Cortex of kidney (tissue), 1 donor: ENCODE data around the gene OGA.

ENCODE experiments used
- DNase-seq: peaks from one replicate; lab custom pipeline; 2025; lab: John Stamatoyannopoulos, UW

OGA gene

DNA sequence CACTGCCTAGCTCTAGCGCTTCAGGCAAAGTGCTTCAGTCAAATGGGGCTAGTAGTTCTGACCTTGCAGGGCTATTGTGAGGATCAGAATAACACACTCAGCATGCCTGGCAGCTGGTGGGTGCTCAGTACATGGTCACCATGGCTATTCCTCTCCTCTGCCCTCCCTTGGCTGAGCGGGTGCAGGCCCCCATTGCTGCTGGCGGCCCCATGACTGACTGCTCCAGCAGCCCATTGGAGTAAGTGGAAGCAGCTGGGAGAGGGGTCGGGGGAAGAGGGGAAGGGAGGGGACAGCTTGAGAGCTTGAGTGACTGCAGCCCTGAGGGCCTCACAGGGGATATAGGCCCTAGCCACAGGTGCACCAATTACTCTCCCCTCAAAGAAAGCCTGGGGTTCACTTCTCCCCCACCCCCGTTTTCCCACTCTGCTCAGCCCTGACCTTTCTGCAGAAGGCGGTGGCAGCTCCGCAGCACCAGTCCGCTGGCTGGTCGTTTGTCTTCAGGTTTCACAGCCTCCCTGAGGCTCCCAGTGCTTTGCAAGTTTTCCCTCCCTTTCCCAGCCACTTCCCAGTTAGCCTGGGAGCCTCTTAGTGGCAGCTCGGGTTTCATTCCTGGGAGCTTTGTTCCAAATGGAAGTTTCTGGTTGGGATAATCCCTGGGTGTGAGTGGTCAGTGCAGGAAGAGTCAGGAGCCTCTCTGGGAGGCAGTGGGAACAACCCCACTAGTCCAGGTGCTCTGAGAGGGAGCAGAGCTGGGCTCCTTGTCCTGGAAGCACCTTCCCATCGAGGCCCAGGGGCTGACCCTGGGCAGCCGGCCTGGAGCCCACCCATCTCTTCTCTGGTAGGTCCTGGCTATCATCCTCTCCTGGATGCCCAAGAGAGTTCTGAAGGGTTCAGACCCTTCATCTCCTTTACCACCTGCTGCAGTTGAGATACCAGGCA lies 58.7 kb downstream of the OGA start:
- no peak for DNase-seq

DNA sequence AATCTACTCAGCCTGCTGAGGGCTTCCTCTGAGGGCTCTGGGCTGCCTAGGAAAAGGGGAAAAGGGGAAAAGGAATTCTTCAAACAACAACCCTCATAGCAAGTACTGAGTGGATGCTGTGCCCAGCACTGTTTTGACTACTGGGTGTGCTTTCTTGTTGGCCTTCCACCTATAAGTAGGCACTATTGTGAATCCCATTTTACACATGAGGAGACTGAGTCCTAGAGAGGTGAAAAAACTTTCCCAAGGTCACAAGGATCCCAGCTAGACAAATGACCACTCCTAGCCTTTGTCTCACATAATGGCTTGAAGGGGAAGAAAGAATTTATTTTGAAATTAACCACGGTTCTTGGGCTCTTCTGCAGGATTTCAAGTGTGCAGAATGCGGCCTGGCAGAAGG lies 59.4 kb downstream of the OGA start:
- DNase-seq: no peak

DNA sequence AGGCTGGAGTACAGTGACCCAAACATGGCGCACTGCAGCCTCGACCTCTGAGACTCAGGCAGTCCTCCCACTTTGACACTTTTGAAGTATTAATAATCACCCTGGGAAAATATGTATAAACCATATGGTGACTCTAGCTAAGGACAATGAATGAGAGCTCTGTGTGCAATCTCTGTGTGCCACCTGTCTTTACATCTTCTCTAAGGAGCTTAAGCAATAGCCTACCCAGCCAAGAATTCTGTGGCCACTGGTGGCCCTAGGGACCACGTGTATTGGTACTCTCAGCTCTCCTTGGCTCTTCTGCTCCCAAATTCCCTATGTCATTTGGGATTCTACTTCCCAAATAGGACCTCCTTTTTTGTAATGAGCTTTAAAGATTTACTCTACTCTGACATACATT lies 66.0 kb downstream of the OGA start:
- DNase-seq: no peak

DNA sequence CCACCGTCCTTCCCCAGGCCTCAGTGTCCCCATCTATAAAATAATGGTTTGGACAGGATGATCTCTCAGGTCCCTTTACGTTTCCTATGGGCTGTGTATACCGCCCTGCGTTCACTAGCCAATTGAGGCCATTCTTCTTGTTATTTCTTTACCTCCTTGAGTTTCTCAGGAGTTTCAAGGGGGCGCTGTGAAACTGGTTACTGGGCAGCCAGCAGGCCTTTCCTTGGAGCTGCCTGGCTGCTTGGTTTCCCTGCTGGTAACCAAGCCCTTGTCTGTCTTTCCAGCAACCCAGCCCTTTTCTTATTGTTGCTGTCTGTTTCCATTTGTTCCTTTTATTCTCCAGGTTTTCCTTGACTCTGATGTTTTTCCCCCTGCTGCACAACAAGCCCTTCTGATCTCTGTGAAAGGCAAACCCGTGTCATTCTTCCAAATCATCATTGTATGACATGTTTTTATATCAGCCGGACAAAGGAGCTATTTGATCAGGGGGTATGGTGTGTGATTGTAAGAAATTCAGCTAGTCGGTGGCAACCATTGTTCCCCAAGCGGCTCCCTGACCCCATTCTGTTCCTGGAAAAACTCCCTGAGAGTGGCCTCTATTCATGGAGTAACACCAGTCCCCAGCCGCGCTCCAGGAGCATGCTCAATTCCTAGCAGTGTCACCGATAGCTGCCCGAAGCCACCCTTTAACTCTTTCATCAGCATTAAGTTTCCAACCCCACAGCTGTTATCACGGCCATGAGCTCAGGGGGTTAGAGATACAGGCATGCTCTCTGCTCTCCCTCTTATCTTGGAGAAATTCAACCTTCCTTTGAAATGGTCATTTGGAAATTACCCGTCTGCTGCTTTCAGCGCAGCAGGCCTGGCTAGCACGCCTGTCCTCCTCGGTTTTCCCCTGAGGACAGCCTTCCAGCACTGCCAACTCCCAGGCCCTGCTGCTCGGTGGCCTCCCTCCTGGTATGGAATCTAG lies 68.9 kb downstream of the OGA start:
- DNase-seq: no peak

DNA sequence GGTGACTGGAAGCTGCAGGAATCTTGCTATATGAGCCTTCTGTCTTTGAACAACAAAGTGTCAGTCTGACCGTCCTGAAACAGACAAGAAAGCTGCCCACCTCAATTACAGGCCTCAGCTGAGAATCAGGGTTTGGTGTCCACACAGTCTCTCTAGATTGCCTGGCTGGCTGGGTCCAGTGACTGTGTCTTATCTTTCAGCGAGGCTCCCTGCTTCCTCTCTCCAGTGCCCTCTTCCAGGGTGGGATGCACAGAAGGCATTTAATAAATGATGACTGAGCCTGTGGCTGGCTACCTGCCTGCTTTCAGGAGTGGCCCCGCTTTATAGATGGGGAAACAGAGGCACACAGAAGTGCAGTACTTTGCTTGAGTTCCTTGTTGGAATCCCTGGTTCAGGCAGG lies 69.7 kb downstream of the OGA start:
- DNase-seq: no peak

DNA sequence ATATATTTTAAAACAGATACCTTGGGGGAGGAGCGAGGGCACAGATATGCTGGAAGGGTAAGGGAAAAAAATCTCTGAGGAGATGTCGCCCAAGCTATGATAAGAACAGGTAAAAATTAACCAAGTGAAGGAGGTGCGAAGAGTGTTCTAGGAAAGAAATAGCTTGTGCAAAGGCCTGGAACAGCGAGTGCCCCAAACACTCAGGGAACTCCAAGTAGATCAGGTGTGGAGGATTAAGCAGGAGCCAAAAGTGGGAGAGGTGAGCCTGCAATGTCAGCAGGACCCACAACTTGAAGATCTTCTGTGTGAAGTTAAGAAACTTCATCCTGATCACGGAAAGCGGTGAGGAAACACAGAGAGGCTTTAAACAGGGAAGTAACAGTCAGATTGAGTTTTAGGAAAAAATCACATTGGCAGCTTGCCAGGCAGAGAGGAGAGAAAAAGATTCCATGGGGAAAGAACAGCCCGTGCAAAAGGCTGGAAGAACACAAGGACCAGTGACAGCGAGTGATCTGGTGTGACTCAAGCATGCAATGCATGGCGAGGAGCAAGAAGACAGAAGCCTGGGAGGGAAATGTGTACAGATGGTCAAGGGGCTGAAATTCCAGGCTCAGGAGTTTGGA lies 73.1 kb downstream of the OGA start:
- no peak for DNase-seq

DNA sequence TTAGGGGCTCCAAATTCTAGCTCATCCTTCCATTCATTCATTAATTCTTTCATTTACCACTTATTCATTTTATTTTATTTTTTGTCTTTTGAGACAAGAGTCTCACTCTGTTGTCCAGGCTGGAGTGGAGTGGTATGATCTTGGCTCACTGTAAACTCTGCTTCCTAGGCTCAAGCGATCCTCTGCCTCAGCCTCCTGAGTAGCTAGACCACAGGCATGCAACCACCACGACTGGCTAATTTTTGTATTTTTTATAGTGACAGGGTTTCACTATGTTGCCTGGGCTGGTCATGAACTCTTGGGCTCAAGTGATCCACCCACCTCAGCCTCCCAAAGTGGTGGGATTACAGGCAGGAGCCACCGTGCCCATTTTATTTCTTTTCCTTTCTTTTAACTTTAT lies 74.0 kb downstream of the OGA start:
- no peak for DNase-seq

DNA sequence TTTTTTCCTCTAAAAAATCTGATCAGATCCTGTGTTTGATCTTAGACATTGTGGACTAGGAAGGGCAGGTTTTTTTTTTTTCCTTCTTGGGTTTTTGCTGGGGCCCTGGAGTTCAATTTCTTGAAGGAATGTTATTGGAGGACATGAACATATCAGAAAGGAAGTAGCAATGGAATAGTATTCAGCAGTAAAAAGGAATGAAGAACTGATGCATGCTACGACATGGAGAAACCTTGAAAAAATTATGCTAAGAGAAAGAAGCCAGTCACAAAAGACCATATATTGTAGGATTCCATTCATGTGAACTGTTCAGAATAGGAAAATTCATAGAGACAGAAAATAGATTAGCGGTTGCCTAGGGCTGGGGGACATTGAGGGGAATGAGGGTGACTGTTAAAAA lies 76.3 kb downstream of the OGA start:
- DNase-seq: no peak

- no peak for DNase-seq
Measured at GRCh38 chr10:101736666-101737065, 81.6 kb downstream of the OGA start.
